ENCODE data around the gene STIMATE. TPM values are rescaled to one million over a fixed set of nuclear protein-coding genes. Genes with fewer than 3 reads are reported as not detected.

Gene STIMATE
- total RNA-seq, 4 donors from 2014 or later: 15.0 to 22.1 (median 18.7) TPM

- H3K4me3 ChIP-seq (replicated peaks in 1 of 3): no peak overlapping the region
- H3K27me3 ChIP-seq: no peaks in the 10 kb centered on the region
- H3K27ac ChIP-seq: no peak overlapping the region
- peaks cover 0 to 9% of the 10 kb centered on the region in 2 donors for H3K4me1 ChIP-seq
- DNase-seq: peak in 1 of 2 donors; percentile 34
- TF ChIP-seq CTCF (IDR thresholded peaks at IDR 0.05) (no peak), POLR2A (IDR thresholded peaks at IDR 0.05) (no peak)
- 69 to 85% methylated on average over 13 of the region's 13 CpGs for WGBS, 2 donors
- intact Hi-C loops (cut with DNase I): no loop called here
- no peaks in the 10 kb centered on the region for H3K9me3 ChIP-seq
- no peaks in the 10 kb centered on the region for H3K36me3 ChIP-seq
Measured at GRCh38 chr3:52865994-52866393, 31.4 kb downstream of the STIMATE start.

GRCh38 chr3:52860424-52860768, 37.0 kb downstream of the STIMATE start:
- WGBS, 2 donors: 89 to 94% methylated on average over 5 to 8 of the region's 8 CpGs
- DNase-seq: no peak
- Histone ChIP-seq H3K4me1 (no peaks in the 10 kb centered on the region), H3K4me3 (replicated peaks in 1 of 3) (no peak overlapping the region), H3K36me3 (no peaks in the 10 kb centered on the region), H3K9me3 (no peaks in the 10 kb centered on the region), H3K27me3 (no peaks in the 10 kb centered on the region), H3K27ac (no peak overlapping the region)
- intact Hi-C loops (cut with DNase I): no loop called here
- no peak for TF ChIP-seq POLR2A (IDR thresholded peaks at IDR 0.05)
- no peak for TF ChIP-seq CTCF (IDR thresholded peaks at IDR 0.05)

DNA sequence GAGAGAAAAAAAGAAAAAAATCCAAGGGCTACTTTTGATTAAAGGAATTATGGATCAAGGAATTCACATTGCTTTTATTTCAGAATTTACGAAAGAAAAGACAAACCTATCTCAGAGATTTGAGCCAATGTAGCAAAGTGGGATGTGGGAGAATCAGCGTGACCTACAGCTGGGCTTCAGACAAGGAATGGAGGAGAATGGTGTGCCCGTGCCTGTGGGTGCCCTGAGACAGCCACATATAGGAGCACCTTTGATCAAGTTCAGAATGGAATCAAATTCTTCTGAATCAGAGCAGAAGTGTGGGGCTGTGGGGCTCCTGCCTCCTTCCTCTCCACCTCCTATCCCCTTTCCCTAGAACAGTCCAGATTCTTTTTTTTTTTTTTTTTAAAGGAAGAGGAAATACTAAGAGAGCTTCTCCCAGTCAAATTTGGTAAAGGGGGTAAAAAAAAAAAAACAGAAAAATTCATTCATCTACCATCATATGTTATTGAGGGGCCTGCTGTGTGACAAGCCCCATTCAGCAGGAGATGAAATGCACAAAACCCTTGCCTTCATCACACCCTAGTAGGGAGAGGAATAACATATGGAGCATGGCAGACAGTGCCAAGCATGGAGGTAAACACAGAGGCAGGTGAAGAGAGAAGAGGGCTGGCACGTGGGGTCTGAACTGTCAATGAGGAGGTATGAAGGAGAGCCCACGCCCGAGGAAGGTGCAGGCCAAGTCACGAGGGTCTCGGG, 37.5 kb downstream of the STIMATE start:
- intact Hi-C loops (cut with DNase I): no loop called here
- WGBS, 2 donors: 85 to 92% methylated on average over 8 of the region's 8 CpGs
- H3K4me1 ChIP-seq: no peaks in the 10 kb centered on the region
- H3K27ac ChIP-seq: no peak overlapping the region
- H3K4me3 ChIP-seq (replicated peaks in 1 of 3): no peak overlapping the region
- H3K27me3 ChIP-seq: no peaks in the 10 kb centered on the region
- no peak for DNase-seq
- no peaks in the 10 kb centered on the region for H3K36me3 ChIP-seq
- TF ChIP-seq CTCF (IDR thresholded peaks at IDR 0.05): no peak
- TF ChIP-seq POLR2A (IDR thresholded peaks at IDR 0.05): no peak
- no peaks in the 10 kb centered on the region for H3K9me3 ChIP-seq

GRCh38 chr3:52857864-52858263, 39.5 kb downstream of the STIMATE start:
- Histone ChIP-seq H3K27ac (no peak overlapping the region), H3K27me3 (no peaks in the 10 kb centered on the region), H3K4me3 (replicated peaks in 1 of 3) (no peak overlapping the region), H3K36me3 (peaks cover 0 to 7% of the 10 kb centered on the region in 2 donors), H3K4me1 (no peaks in the 10 kb centered on the region), H3K9me3 (no peaks in the 10 kb centered on the region)
- WGBS, 2 donors: 85 to 89% methylated on average over 5 of the region's 5 CpGs
- intact Hi-C loops (cut with DNase I): no loop called here
- no peak for TF ChIP-seq CTCF (IDR thresholded peaks at IDR 0.05)
- no peak for TF ChIP-seq POLR2A (IDR thresholded peaks at IDR 0.05)
- DNase-seq: no peak

DNA sequence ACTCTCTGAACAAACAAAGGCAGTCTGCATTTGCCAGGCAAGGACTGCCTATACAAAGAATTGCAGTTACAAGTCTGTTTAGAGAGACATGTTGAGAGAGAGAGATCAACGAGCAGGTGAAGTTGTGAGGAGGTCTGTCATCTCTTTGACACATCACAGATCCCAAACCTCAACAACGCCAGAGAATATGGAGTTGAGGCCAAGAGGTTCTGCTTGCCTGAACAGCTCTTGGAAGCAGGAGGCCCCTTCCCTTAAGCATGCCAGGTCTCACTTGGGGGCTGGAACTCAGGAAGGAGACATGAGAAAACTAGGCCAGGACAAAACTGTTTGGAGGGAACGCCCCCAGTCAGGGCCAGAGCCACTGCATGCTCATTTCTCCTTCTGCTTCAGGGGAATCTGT, 40.2 kb downstream of the STIMATE start:
- intact Hi-C loops (cut with DNase I): no loop called here
- H3K27me3 ChIP-seq: no peaks in the 10 kb centered on the region
- H3K27ac ChIP-seq: no peak overlapping the region
- no peaks in the 10 kb centered on the region for H3K9me3 ChIP-seq
- TF ChIP-seq CTCF (IDR thresholded peaks at IDR 0.05) (no peak), POLR2A (IDR thresholded peaks at IDR 0.05) (no peak)
- H3K4me1 ChIP-seq: no peaks in the 10 kb centered on the region
- WGBS, 2 donors: 46 to 48% methylated on average over 3 of the region's 3 CpGs
- no peak for DNase-seq
- H3K4me3 ChIP-seq (replicated peaks in 1 of 3): no peak overlapping the region
- peaks cover 2 to 7% of the 10 kb centered on the region in 2 donors for H3K36me3 ChIP-seq
